K562 (cell line): ENCODE data around the gene FPGS. TPM values are rescaled to one million over a fixed set of nuclear protein-coding genes. Genes with fewer than 3 reads are reported as not detected.
A peak's percentile ranks its signal among the peaks of the same experiment; 100 is the strongest.

Source experiments
- AFF1 ChIP-seq, 2 experiments: fragments of 450-650 bp; IDR thresholded peaks; 2 replicates each; pipeline ENCODE4 v1.6.1; 2018; ENCODE audit warnings: mild to moderate bottlenecking in 2 of 2, low read depth in 1 of 2; ENCODE audit not compliant: partially characterized antibody in 2 of 2
- ATF7 ChIP-seq: fragments of 450-650 bp; IDR thresholded peaks from 2 replicates; pipeline ENCODE4 v1.7.1; 2014; ENCODE audit warnings: mild to moderate bottlenecking, moderate library complexity
- CREB3L1 ChIP-seq: fragments of 450-650 bp; IDR thresholded peaks from 2 replicates; pipeline ENCODE4 v1.6.1; 2014; ENCODE audit warnings: low read depth, mild to moderate bottlenecking, moderate library complexity, borderline replicate concordance
- ELF1 ChIP-seq: fragments of 200-800 bp; sonication (Bioruptor generic); IDR thresholded peaks from 2 replicates; pipeline ENCODE4 v1.6.1; 2016; ENCODE audit warnings: missing genetic modification characterization, missing compliant biosample characterization
- FUS ChIP-seq: fragments of 200-400 bp; formaldehyde crosslinking; optimal IDR thresholded peaks from 2 replicates; pipeline ENCODE3; 2017; ENCODE audit warnings: low read depth, low read length
- HDAC8 ChIP-seq: fragments of 450-650 bp; IDR thresholded peaks from 2 replicates; pipeline ENCODE4 v1.6.1; 2016; ENCODE audit warnings: mild to moderate bottlenecking, missing genetic modification characterization, moderate library complexity, missing compliant biosample characterization
- SAP30 ChIP-seq: fragments of 200-600 bp; sonication (generic); IDR thresholded peaks from 2 replicates; pipeline ENCODE4 v1.6.1; 2012; ENCODE audit warnings: borderline replicate concordance, low read depth, mild to moderate bottlenecking, moderate library complexity, low read length, control low read depth, inconsistent platforms; ENCODE audit not compliant: insufficient read depth, poor library complexity, severe bottlenecking
- TAF1 ChIP-seq: IDR thresholded peaks from 2 replicates; pipeline ENCODE4 v1.6.1; 2011; ENCODE audit warnings: mild to moderate bottlenecking, low read length, moderate library complexity; ENCODE audit not compliant: insufficient read depth, control insufficient read depth, severe bottlenecking; ENCODE audit errors: extremely low read depth
- THRB ChIP-seq: fragments of 450-650 bp; formaldehyde crosslinking; conservative IDR thresholded peaks from 2 replicates; pipeline ENCODE4 v1.4.0; 2022; ENCODE audit warnings: mild to moderate bottlenecking, missing genetic modification characterization
- ZBTB17 ChIP-seq: fragments of 450-650 bp; formaldehyde crosslinking; IDR thresholded peaks from 2 replicates; pipeline ENCODE4 v1.4.0; 2020; ENCODE audit warnings: mild to moderate bottlenecking
- ZFP91 ChIP-seq: sonication (generic); formaldehyde crosslinking; IDR thresholded peaks from 2 replicates; pipeline ENCODE4 v1.8.0; 2022; ENCODE audit warnings: mild to moderate bottlenecking, missing genetic modification reagents
- ZNF239 ChIP-seq: fragments of 250-450 bp; sonication (Bioruptor Pico); IDR thresholded peaks from 2 replicates; pipeline ENCODE4 v1.4.0; 2020; ENCODE audit warnings: mild to moderate bottlenecking
- ZNF41 ChIP-seq: fragments of 250-450 bp; sonication (Bioruptor Pico); conservative IDR thresholded peaks from 2 replicates; pipeline ENCODE4 v1.4.0; 2020; ENCODE audit warnings: mild to moderate bottlenecking
- ZNF695 ChIP-seq: fragments of 450-650 bp; formaldehyde crosslinking; IDR thresholded peaks from 2 replicates; pipeline ENCODE4 v1.4.0; 2020; ENCODE audit warnings: mild to moderate bottlenecking, moderate library complexity
- polyA plus RNA-seq, 8 experiments: library from polyadenylated mRNA; depleted of rRNA in 4 of 8; stranded (reverse) in 5 of 8; unstranded in 3 of 8; fragments of >200 nt; fragmentation: Nextera tagmentation in 2 of 8; fragmentation: Illumina TruSeq in 1 of 8; extraction: Ambion mirVana in 2 of 8; extraction: Trizol in 1 of 8; gene quantifications; 2 replicates each; pipeline versions ENCODE4 v1.2.1 to v1.2.3, GENCODE V29; 2011 to 2014; ENCODE audit warnings: inconsistent platforms in 1 of 8, missing spikeins in 1 of 8
- total RNA-seq, 7 experiments: library from RNA; depleted of rRNA in 6 of 7; stranded (reverse); fragments of >200 nt in 6 of 7; fragmentation: Illumina TruSeq in 2 of 7; extraction: Trizol in 2 of 7; gene quantifications; 2 replicates each; pipeline versions ENCODE4 v1.2.1 to v1.2.3, GENCODE V29; 2011 to 2021; ENCODE audit warnings: low replicate concordance in 1 of 7

FPGS gene
- total and polyA plus RNA-seq, 9 of the 15 experiments (the other 6 are each of a cell fraction or from before 2014, with no cell fraction given): 0.84 to 86.4 (median 59.2) TPM

- TF ChIP-seq TAF1: peak; percentile 29
- TF ChIP-seq ZBTB17 (CRISPR knock-in tag): no peak; the same call in 1 of the 2 replicates
- no peak for TF ChIP-seq ZNF41 (CRISPR knock-in tag)
- TF ChIP-seq THRB: no peak
- no peak for TF ChIP-seq ZNF239 (CRISPR knock-in tag)
- peak; percentile 97 for TF ChIP-seq ATF7
- peak; percentile 16; the same call in 1 of the 2 replicates for TF ChIP-seq CREB3L1
- TF ChIP-seq FUS: no peak
- no peak for TF ChIP-seq SAP30
- no peak for TF ChIP-seq ZNF695 (CRISPR knock-in tag)
- TF ChIP-seq ZFP91 (CRISPR knock-in tag): no peak
- TF ChIP-seq HDAC8 (tag): peak; percentile 90
- peak; percentile 90 for TF ChIP-seq ELF1 (tag)
- peak; percentile 59 to 64 for TF ChIP-seq AFF1 (IDR thresholded peaks at IDR 0.05; ENCODE audit: low read depth in 1 of 2, partially characterized antibody in 2 of 2)
These were observed 59.7 kb downstream of the FPGS start (continued) for GRCh38 chr9:127862075-127863011.
